WI38 (cell line): ENCODE measurements around the gene SENP3.

ENCODE experiments used
- H3K4me3 ChIP-seq: 2 replicates; pipeline ENCODE4 v1.5.1; 2011; ENCODE audit warnings: low read depth, mild to moderate bottlenecking, control low read depth, low read length
- CTCF ChIP-seq: IDR thresholded peaks from 2 replicates; pipeline ENCODE4 v1.5.1; 2012; ENCODE audit warnings: low read depth, mild to moderate bottlenecking, control low read depth, low read length

The SENP3 gene

DNA sequence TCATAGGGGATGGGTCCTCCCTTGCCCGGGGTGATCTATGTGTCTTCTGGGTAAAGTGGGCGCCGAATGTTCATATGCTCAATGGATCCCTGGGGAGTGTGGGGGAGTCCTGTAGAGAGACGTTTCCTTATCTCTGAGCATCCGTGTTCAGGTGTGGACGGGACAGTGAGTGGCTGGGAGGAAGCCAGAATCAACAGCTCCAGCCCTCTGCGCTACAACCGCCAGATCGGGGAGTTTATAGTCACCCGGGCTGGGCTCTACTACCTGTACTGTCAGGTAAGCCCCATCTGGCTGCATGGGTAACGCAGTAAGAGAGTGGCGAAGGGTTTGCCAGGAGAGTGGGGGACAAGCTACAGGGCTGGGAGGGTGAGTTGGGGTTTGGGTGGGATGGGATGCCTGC lies 5.1 kb upstream of the SENP3 start:
- TF ChIP-seq CTCF: no peak
- H3K4me3 ChIP-seq: no peak overlapping the region

- TF ChIP-seq CTCF: no peak
- H3K4me3 ChIP-seq: no peak overlapping the region
These were observed 4.5 kb upstream of the SENP3 start for GRCh38 chr17:7557147-7557764.

- no peak overlapping the region for H3K4me3 ChIP-seq
- TF ChIP-seq CTCF: no peak
These were observed 3.8 kb upstream of the SENP3 start for GRCh38 chr17:7557775-7558543.

- TF ChIP-seq CTCF: no peak
- no peak within 1 kb of the TSS for H3K4me3 ChIP-seq
These were observed 3.0 kb upstream of the SENP3 start, which contains the start of gene TNFSF13 for GRCh38 chr17:7558544-7559319. TSS of gene TNFSF13 (plus strand) at chr17:7558750. CDS start at chr17:7559040, 290 bp downstream.

GRCh38 chr17:7559320-7560171 lies 2.2 kb upstream of the SENP3 start:
- no peak overlapping the region for H3K4me3 ChIP-seq
- TF ChIP-seq CTCF: no peak

DNA sequence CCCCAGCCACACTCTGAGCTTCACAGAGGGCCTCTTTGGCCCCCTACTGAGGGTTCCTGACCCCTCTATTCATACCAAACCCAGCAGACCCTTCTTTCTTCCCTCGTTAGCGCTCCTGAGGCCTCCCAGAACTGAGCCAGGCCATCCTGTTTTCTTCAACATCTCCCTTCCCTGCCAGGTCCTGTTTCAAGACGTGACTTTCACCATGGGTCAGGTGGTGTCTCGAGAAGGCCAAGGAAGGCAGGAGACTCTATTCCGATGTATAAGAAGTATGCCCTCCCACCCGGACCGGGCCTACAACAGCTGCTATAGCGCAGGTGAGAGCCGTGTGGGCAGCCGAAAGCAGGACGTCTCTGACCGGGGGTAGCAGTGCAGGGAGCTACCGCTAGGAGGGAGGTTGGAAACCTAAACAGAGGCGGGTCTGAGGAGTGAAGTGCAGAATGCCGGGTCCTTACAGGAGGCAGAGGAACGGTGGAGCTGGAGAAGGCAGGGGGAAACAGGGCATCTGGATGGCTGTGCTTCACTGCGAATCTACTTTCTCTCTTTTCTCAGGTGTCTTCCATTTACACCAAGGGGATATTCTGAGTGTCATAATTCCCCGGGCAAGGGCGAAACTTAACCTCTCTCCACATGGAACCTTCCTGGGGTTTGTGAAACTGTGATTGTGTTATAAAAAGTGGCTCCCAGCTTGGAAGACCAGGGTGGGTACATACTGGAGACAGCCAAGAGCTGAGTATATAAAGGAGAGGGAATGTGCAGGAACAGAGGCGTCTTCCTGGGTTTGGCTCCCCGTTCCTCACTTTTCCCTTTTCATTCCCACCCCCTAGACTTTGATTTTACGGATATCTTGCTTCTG lies 1.3 kb upstream of the SENP3 start:
- peak; percentile 80 for TF ChIP-seq CTCF
- H3K4me3 ChIP-seq: peak overlapping the region; percentile 79
